Measurements from ENCODE around the gene STPG1.
A peak's percentile ranks its signal among the peaks of the same experiment; 100 is the strongest.

Gene STPG1

GRCh38 chr1:24369199-24369598 lies 44.4 kb downstream of the STPG1 start:
- DNase-seq, result no peak

GRCh38 chr1:24366707-24367106 lies 46.9 kb downstream of the STPG1 start:
- DNase-seq, result no peak

- DNase-seq, result no peak
Measured at GRCh38 chr1:24364975-24365678, 48.5 kb downstream of the STPG1 start.

- no peak for DNase-seq
Measured at GRCh38 chr1:24364605-24364974, 49.0 kb downstream of the STPG1 start.

- DNase-seq, result no peak
Measured at GRCh38 chr1:24363994-24364393, 49.6 kb downstream of the STPG1 start.

- DNase-seq, result no peak
Measured at GRCh38 chr1:24362982-24363614, 50.5 kb downstream of the STPG1 start.

GRCh38 chr1:24362396-24362795 lies 51.2 kb downstream of the STPG1 start:
- no peak for DNase-seq

- DNase-seq, result no peak
Measured at GRCh38 chr1:24361811-24362210, 51.8 kb downstream of the STPG1 start.

- DNase-seq, result no peak
Measured at GRCh38 chr1:24360681-24361080, 52.9 kb downstream of the STPG1 start.

GRCh38 chr1:24357038-24357437 lies 56.5 kb downstream of the STPG1 start:
- no peak for DNase-seq

- DNase-seq, result no peak
Measured at GRCh38 chr1:24355466-24355865, 58.1 kb downstream of the STPG1 start.

GRCh38 chr1:24353292-24353891 lies 60.2 kb downstream of the STPG1 start:
- DNase-seq, result no peak

- DNase-seq, result no peak
Measured at GRCh38 chr1:24351918-24352627, 61.5 kb downstream of the STPG1 start.

- DNase-seq, result no peak
Measured at GRCh38 chr1:24351247-24351646, 62.3 kb downstream of the STPG1 start.

- no peak for DNase-seq
Measured at GRCh38 chr1:24349891-24350290, 63.7 kb downstream of the STPG1 start.

GRCh38 chr1:24348196-24348595 lies 65.4 kb downstream of the STPG1 start:
- no peak for DNase-seq

GRCh38 chr1:24347159-24347934 lies 66.2 kb downstream of the STPG1 start:
- no peak for DNase-seq

- DNase-seq, result no peak
Measured at GRCh38 chr1:24345334-24345733, 68.2 kb downstream of the STPG1 start.

- DNase-seq, result no peak
Measured at GRCh38 chr1:24344090-24344742, 69.4 kb downstream of the STPG1 start.

- no peak for DNase-seq
Measured at GRCh38 chr1:24343412-24344089, 70.0 kb downstream of the STPG1 start.

GRCh38 chr1:24341260-24341659 lies 72.3 kb downstream of the STPG1 start:
- peak; percentile 91 for DNase-seq

- no peak for DNase-seq
Measured at GRCh38 chr1:24340770-24341169, 72.8 kb downstream of the STPG1 start.

Measured in DMS 273 treated with DMSO at 0.1 percent for 48 hours (cell line).